GM12892 (cell line): ENCODE results near the gene ACSM3.

Source experiments
- POLR2A ChIP-seq: IDR thresholded peaks from 2 replicates; pipeline ENCODE4 v1.6.1; 2011; ENCODE audit warnings: low read depth, low read length, control low read depth
- POLR2AphosphoS5 ChIP-seq: IDR thresholded peaks from 2 replicates; pipeline ENCODE4 v1.6.1; 2011; ENCODE audit warnings: low read depth, low read length, control low read depth
- TAF1 ChIP-seq: IDR thresholded peaks from 2 replicates; pipeline ENCODE4 v1.6.1; 2011; ENCODE audit warnings: low read depth, mild to moderate bottlenecking, control low read depth, low read length, borderline replicate concordance

GRCh38 chr16:20741554-20742285 is 22.1 kb upstream of the ACSM3 start, which contains the start of gene THUMPD1:
- TF ChIP-seq TAF1 (peak; percentile 50; the same call in 1 of the 2 replicates), POLR2A (peak; percentile 82; the same call in 1 of the 2 replicates), POLR2AphosphoS5 (peak; percentile 82)
